ENCODE data around the gene ZNF653. TPM values are rescaled to one million over a fixed set of nuclear protein-coding genes. Genes with fewer than 3 reads are reported as not detected.

Gene ZNF653
- polyA plus RNA-seq, 2 of the 4 experiments (the other 2 are of a cell fraction): 2.9 to 4.2 TPM

GRCh38 chr19:11530432-11530831 is 24.8 kb upstream of the ZNF653 start:
- FAIRE-seq: no peak
- WGBS (ENCODE audit: missing lambda C conversion rate): 47% methylated on average over 9 of the region's 9 CpGs

DNA sequence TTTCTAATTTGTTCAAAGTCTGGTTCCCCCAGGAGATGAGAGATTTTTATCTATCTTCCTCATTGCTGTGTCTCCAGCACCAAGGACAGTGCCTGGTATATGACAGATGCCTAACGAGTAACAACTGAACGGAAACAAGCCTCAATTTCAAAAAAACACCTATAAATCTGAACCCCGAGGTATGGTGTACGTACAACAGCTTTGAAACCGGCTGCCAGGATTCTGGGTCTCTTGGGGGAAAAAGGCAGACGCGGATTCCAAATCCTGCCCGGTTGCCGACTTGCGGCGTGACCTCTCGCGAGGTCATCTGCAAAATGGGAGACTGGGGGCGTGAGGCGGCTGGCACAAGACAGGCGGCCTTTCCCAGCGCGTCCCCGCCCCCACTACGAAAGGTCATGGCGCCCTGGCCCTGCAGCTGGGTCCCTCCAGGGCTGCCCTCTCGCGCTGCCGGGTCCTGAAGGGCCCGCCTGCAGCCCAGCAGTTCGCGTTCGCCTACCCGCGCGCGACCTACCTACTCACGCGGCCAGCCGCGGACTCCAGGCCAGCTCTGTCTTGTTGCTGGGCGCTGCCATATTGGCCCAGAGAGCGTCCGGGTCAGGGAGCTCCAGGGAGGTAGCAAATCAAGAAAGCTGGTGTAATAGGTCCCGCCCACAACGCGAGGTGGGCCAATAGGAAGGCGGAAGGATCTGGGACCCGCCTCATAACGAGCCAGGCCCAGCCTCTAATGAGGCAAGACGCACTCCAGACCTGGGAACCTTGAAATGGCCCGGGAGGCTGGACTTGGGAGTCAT is 23.1 kb upstream of the ZNF653 start, which contains the start of gene ECSIT:
TSS of gene ECSIT (minus strand) at position 584 of the 791 bp plus-strand sequence. CDS start 9,964 bp downstream, outside the sequence.
- FAIRE-seq (no peak), DNase-seq (ENCODE audit: low read depth in 1 of 2, low spot score in 1 of 2) (peak; percentile 91 to 98), ATAC-seq (peak; percentile 98)
- POLR2A ChIA-PET: interaction anchor here (1.0 to 1.1 kb wide), 2 partner anchors 30 to 154 kb away, joined by 5 to 6 read pairs; partner anchors contain the start of genes ELOF1 and SWSAP1
- Histone ChIP-seq H3K27ac (peak within 1 kb of the TSS; percentile 90 to 98), H3K4me1 (peaks cover 23% of the 10 kb centered on the region), H3K4me2 (peak within 1 kb of the TSS; percentile 73), H3K9me3 (no peaks in the 10 kb centered on the region), H3K4me3 (peak within 1 kb of the TSS; percentile 51)
- TF ChIP-seq JUN (IDR thresholded peaks at IDR 0.05) (peak; percentile 51 to 54; a peak in 1 of 5 replicates), CHD4 (IDR thresholded peaks at IDR 0.05; ENCODE audit: borderline replicate concordance) (no peak), KDM5A (IDR thresholded peaks at IDR 0.05) (peak; percentile 91), PHF8 (IDR thresholded peaks at IDR 0.05; ENCODE audit: borderline replicate concordance, low read depth) (peak; percentile 54; the same call in 1 of the 2 replicates), RFX5 (IDR thresholded peaks at IDR 0.05) (peak; percentile 65; the same call in 1 of the 2 replicates), HEYL (CRISPR knock-in tag; IDR thresholded peaks at IDR 0.05) (no peak), CHD2 (IDR thresholded peaks at IDR 0.05; ENCODE audit: low read length, partially characterized antibody) (peak; percentile 71), REST (IDR thresholded peaks at IDR 0.05) (peak; percentile 96), ELK1 (IDR thresholded peaks at IDR 0.05; ENCODE audit: low read depth, low read length) (no peak), CEBPB (IDR thresholded peaks at IDR 0.05) (peak in 1 of 2 experiments; percentile 31; a peak in 1 of 4 replicates), ZFP36 (IDR thresholded peaks at IDR 0.05; ENCODE audit: borderline replicate concordance, partially characterized antibody) (no peak), MAFK (IDR thresholded peaks at IDR 0.05; ENCODE audit: partially characterized antibody) (no peak), POLR2A (IDR thresholded peaks at IDR 0.05; ENCODE audit: low read length) (peak; percentile 28; the same call in 1 of the 2 replicates), PBX3 (IDR thresholded peaks at IDR 0.05) (no peak), CBX8 (IDR thresholded peaks at IDR 0.05) (no peak), TFCP2L1 (CRISPR knock-in tag; IDR thresholded peaks at IDR 0.05) (no peak)
- TF ChIP-seq, protein P1, sequence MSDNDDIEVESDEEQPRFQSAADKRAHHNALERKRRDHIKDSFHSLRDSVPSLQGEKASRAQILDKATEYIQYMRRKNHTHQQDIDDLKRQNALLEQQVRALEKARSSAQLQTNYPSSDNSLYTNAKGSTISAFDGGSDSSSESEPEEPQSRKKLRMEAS (IDR thresholded peaks at IDR 0.05): 0 out of 2 replicates have a peak, but pooled peaks have one; percentile 53
- CTCF ChIA-PET: interaction anchor here (0.8 to 1.7 kb wide), 6 partner anchors 7 to 235 kb away, joined by 3 to 4 read pairs (median 4); no protein-coding TSS in a partner anchor
- 1% methylated on average over 21 of the region's 47 CpGs for WGBS (ENCODE audit: missing lambda C conversion rate)

More at GRCh38 chr19:11530432-11530831, 24.8 kb upstream of the ZNF653 start:
- ATAC-seq: peak in 1 of 2 experiments; percentile 18; a peak in 3 of 6 replicates
- H3K4me3 ChIP-seq: no peak overlapping the region
- POLR2A ChIA-PET: no interaction called here
- peak overlapping the region in 1 of 2 experiments; percentile 50; a peak in 2 of 6 replicates for H3K27ac ChIP-seq
- CTCF ChIA-PET: interaction anchor here (0.9 kb wide), 1 partner anchor 8 kb away, joined by 4 read pairs; the partner anchor contains the start of gene CNN1
- TF ChIP-seq HOXA7 (CRISPR knock-in tag; IDR thresholded peaks at IDR 0.05): no peak
- TF ChIP-seq, protein P2, sequence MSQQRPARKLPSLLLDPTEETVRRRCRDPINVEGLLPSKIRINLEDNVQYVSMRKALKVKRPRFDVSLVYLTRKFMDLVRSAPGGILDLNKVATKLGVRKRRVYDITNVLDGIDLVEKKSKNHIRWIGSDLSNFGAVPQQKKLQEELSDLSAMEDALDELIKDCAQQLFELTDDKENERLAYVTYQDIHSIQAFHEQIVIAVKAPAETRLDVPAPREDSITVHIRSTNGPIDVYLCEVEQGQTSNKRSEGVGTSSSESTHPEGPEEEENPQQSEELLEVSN (IDR thresholded peaks at IDR 0.05; ENCODE audit: borderline replicate concordance, low read depth): peak; percentile 48; the same call in 1 of the 2 replicates
- TF ChIP-seq, protein P1 (IDR thresholded peaks at IDR 0.05): peak; percentile 91
- TF ChIP-seq ZFP36 (IDR thresholded peaks at IDR 0.05; ENCODE audit: borderline replicate concordance, partially characterized antibody): no peak
- peak; percentile 65 for TF ChIP-seq BHLHE40 (IDR thresholded peaks at IDR 0.05; ENCODE audit: low read depth, low read length)
- no peak for TF ChIP-seq EHF (CRISPR knock-in tag; IDR thresholded peaks at IDR 0.05)
- TF ChIP-seq USF2 (IDR thresholded peaks at IDR 0.05): peak; percentile 58
- TF ChIP-seq RAD21 (conservative IDR thresholded peaks at IDR 0.05 in 1 of 2, IDR thresholded peaks at IDR 0.05 in 1 of 2): 0 out of 5 replicates have a peak, but pooled peaks of 1 of the 2 experiments have one; percentile 6
- TF ChIP-seq JUN (IDR thresholded peaks at IDR 0.05): no peak
- no peak for TF ChIP-seq HOXB5 (CRISPR knock-in tag; IDR thresholded peaks at IDR 0.05)
- TF ChIP-seq RFX5 (IDR thresholded peaks at IDR 0.05): no peak
- TF ChIP-seq HDAC2 (IDR thresholded peaks at IDR 0.05): no peak
- peak; percentile 56 to 89 for DNase-seq (ENCODE audit: low read depth in 1 of 2, low spot score in 1 of 2)
- H3K4me2 ChIP-seq: no peak overlapping the region
- H3K9me3 ChIP-seq: no peaks in the 10 kb centered on the region
- peaks cover 24% of the 10 kb centered on the region for H3K4me1 ChIP-seq
